Type B pancreatic cell (in vitro differentiated cells): ENCODE results near the gene LYRM4. TPM values are rescaled to one million over a fixed set of nuclear protein-coding genes. Genes with fewer than 3 reads are reported as not detected.

Experiments
- DNase-seq: peaks from one replicate; pipeline ENCODE4 v3.0.0; 2021; ENCODE audit warnings: mixed read lengths; ENCODE audit not compliant: unreplicated experiment; ENCODE audit errors: extremely low spot score
- H3K27ac Mint-ChIP-seq: 2 replicates; pipeline ENCODE4 v1.8.0; 2021; ENCODE audit warnings: mild to moderate bottlenecking, mixed read lengths
- H3K27me3 Mint-ChIP-seq: 2 replicates; pipeline ENCODE4 v1.8.0; 2021; ENCODE audit warnings: mixed read lengths
- H3K36me3 Mint-ChIP-seq: 2 replicates; pipeline ENCODE4 v1.8.0; 2021; ENCODE audit warnings: mixed read lengths
- H3K4me1 Mint-ChIP-seq: one replicate; pipeline ENCODE4 v1.8.0; 2021; ENCODE audit warnings: mixed read lengths; ENCODE audit not compliant: unreplicated experiment
- H3K4me3 Mint-ChIP-seq: 2 replicates; pipeline ENCODE4 v1.8.0; 2021; ENCODE audit warnings: mild to moderate bottlenecking, mixed read lengths
- H3K9me3 Mint-ChIP-seq: 2 replicates; pipeline ENCODE4 v1.8.0; 2021; ENCODE audit warnings: mixed read lengths
- total RNA-seq: library from RNA; stranded (reverse); gene quantifications from 2 replicates; pipeline ENCODE4 v1.2.1, GENCODE V29; 2021; ENCODE audit warnings: low replicate concordance
- TF ChIP-seq, protein P1 (sequence below): fragments of 200-600 bp; sonication (generic); conservative IDR thresholded peaks from 2 replicates; pipeline ENCODE4 v1.5.0; 2021; ENCODE audit warnings: antibody characterized with exemption, mild to moderate bottlenecking

LYRM4 gene
- total RNA-seq, 1 donor from 2014 or later, result 39.5 TPM

GRCh38 chr6:5235830-5236229 is 24.9 kb downstream of the LYRM4 start:
- Mint-ChIP-seq H3K27me3 (no peaks in the 10 kb centered on the region), H3K36me3 (peaks cover 4% of the 10 kb centered on the region), H3K4me1 (no peaks in the 10 kb centered on the region), H3K27ac (no peak overlapping the region), H3K9me3 (no peaks in the 10 kb centered on the region), H3K4me3 (no peak overlapping the region)
- no peak for DNase-seq
- TF ChIP-seq, protein P1, sequence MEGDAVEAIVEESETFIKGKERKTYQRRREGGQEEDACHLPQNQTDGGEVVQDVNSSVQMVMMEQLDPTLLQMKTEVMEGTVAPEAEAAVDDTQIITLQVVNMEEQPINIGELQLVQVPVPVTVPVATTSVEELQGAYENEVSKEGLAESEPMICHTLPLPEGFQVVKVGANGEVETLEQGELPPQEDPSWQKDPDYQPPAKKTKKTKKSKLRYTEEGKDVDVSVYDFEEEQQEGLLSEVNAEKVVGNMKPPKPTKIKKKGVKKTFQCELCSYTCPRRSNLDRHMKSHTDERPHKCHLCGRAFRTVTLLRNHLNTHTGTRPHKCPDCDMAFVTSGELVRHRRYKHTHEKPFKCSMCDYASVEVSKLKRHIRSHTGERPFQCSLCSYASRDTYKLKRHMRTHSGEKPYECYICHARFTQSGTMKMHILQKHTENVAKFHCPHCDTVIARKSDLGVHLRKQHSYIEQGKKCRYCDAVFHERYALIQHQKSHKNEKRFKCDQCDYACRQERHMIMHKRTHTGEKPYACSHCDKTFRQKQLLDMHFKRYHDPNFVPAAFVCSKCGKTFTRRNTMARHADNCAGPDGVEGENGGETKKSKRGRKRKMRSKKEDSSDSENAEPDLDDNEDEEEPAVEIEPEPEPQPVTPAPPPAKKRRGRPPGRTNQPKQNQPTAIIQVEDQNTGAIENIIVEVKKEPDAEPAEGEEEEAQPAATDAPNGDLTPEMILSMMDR, result no peak

DNA sequence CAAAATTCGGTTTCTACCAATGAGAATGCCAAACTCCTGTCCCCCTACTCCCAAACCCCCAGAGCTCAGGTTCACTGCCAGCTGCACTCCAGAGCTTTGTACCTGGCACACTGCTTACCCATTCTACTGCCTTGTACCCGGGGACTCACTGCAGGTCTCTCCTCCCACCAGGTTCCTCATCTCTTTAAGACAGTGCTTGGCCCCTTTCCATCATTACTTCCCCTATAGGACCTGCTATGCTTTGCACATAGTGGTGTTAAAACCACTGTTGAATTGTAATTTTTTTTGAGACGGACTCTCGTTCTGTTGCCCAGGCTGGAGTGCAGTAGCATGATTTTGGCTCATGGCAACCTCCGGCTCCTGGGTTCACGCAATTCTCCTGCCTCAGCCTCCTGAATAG is 25.9 kb downstream of the LYRM4 start:
- no peak for DNase-seq
- no peaks in the 10 kb centered on the region for H3K4me1 Mint-ChIP-seq
- no peaks in the 10 kb centered on the region for H3K9me3 Mint-ChIP-seq
- no peaks in the 10 kb centered on the region for H3K27me3 Mint-ChIP-seq
- TF ChIP-seq, protein P1, result no peak
- H3K4me3 Mint-ChIP-seq, result no peak overlapping the region
- no peak overlapping the region for H3K27ac Mint-ChIP-seq
- peaks cover 4% of the 10 kb centered on the region for H3K36me3 Mint-ChIP-seq

DNA sequence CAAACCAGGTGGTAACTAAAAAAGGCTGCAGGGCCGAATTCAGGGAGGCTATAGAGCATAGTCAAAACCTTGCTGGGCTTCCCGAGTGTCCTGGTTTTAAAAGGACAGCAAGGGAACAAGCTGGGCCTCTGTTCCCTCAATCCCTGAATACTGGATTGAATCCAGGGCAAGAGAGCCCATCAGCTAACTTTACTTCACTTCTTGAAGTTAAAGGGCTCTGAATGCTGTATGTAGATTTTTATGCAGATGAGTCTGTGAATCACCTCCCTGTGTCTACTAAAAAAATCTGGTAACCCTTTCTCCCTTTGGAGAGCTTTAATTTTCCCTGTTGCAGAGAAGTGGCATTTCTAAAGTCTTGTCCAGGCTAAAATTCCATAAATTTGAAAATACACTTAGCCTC is 29.5 kb downstream of the LYRM4 start:
- no peaks in the 10 kb centered on the region for H3K9me3 Mint-ChIP-seq
- H3K4me1 Mint-ChIP-seq, result no peaks in the 10 kb centered on the region
- no peak for DNase-seq
- H3K27me3 Mint-ChIP-seq, result no peaks in the 10 kb centered on the region
- H3K36me3 Mint-ChIP-seq, result peaks cover 15% of the 10 kb centered on the region
- H3K4me3 Mint-ChIP-seq, result no peak overlapping the region
- TF ChIP-seq, protein P1, result no peak
- H3K27ac Mint-ChIP-seq, result no peak overlapping the region

GRCh38 chr6:5230081-5230480 is 30.7 kb downstream of the LYRM4 start:
- Mint-ChIP-seq H3K36me3 (peaks cover 10% of the 10 kb centered on the region), H3K27me3 (no peaks in the 10 kb centered on the region), H3K27ac (no peak overlapping the region), H3K9me3 (no peaks in the 10 kb centered on the region), H3K4me3 (no peak overlapping the region), H3K4me1 (no peaks in the 10 kb centered on the region)
- TF ChIP-seq, protein P1, result no peak
- no peak for DNase-seq

- DNase-seq, result no peak
- H3K27ac Mint-ChIP-seq, result no peak overlapping the region
- no peaks in the 10 kb centered on the region for H3K9me3 Mint-ChIP-seq
- no peaks in the 10 kb centered on the region for H3K27me3 Mint-ChIP-seq
- H3K36me3 Mint-ChIP-seq, result peaks cover 10% of the 10 kb centered on the region
- H3K4me1 Mint-ChIP-seq, result no peaks in the 10 kb centered on the region
- TF ChIP-seq, protein P1, result no peak
- H3K4me3 Mint-ChIP-seq, result no peak overlapping the region
Measured at GRCh38 chr6:5229356-5229755, 31.4 kb downstream of the LYRM4 start.

DNA sequence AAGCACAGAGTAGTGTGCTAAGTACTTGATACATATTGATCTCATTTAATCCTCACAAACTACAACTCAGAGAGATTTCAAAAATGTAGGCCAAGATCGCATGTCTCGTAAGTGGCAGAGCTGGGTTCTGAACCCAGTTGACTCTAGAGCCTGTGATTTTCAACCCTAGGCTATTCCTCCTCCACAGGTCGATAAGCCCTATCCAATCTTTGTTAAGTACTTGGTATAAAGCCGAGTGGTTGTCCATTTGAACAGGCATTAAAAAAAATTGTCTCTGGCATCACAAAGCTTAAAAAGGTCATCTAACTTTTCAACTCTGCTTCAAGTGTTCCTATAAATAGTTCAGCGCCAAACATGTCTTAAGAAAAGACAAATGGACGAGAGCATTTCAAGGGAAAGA is 37.4 kb downstream of the LYRM4 start:
- Mint-ChIP-seq H3K4me3 (no peak overlapping the region), H3K9me3 (no peaks in the 10 kb centered on the region), H3K27ac (no peak overlapping the region), H3K36me3 (peaks cover 10% of the 10 kb centered on the region), H3K27me3 (no peaks in the 10 kb centered on the region), H3K4me1 (peaks cover 15% of the 10 kb centered on the region)
- TF ChIP-seq, protein P1, result no peak
- DNase-seq, result no peak
